ENCODE results near the gene SHOX.

DNA sequence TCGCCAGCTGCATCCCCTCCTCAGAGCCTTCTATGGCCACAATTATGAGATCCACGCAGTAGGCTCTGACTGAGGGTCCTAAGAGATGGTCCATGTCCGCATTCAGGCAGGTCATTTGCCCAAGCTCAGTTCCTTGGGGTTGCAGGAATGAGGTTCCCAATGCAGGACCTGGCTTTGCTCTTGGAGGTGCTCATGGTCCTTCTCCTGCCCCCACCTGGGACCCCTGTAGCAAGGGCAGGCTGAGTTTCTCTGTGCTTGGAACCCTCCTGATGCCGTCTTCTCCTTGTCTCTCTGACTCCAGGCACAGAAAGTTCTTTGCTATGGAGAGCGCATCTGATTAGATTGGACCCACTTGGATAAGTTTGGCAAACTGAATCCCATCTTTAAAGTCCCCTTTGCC lies 16.5 kb upstream of the SHOX start:
- TF ChIP-seq, protein P1, sequence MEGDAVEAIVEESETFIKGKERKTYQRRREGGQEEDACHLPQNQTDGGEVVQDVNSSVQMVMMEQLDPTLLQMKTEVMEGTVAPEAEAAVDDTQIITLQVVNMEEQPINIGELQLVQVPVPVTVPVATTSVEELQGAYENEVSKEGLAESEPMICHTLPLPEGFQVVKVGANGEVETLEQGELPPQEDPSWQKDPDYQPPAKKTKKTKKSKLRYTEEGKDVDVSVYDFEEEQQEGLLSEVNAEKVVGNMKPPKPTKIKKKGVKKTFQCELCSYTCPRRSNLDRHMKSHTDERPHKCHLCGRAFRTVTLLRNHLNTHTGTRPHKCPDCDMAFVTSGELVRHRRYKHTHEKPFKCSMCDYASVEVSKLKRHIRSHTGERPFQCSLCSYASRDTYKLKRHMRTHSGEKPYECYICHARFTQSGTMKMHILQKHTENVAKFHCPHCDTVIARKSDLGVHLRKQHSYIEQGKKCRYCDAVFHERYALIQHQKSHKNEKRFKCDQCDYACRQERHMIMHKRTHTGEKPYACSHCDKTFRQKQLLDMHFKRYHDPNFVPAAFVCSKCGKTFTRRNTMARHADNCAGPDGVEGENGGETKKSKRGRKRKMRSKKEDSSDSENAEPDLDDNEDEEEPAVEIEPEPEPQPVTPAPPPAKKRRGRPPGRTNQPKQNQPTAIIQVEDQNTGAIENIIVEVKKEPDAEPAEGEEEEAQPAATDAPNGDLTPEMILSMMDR (IDR thresholded peaks at IDR 0.05), result no peak
- no peak for TF ChIP-seq POLR2A (IDR thresholded peaks at IDR 0.05)
